T-helper 1 cell treated with Interleukin-12 subunit alpha and Interleukin-12 subunit beta and Interleukin-4 antibody, amounts not matched to agents 30 μg/mL and 1 μg/mL, for 36 hours (primary cell): ENCODE data around the gene STEAP1B.

Experiments used
- H3K27ac Mint-ChIP-seq: one replicate; pipeline ENCODE4 v1.8.0; 2021; ENCODE audit warnings: mild to moderate bottlenecking, mixed read lengths
- H3K27me3 Mint-ChIP-seq: one replicate; pipeline ENCODE4 v1.8.0; 2021; ENCODE audit warnings: low read depth, mixed read lengths
- H3K36me3 Mint-ChIP-seq: one replicate; pipeline ENCODE4 v1.8.0; 2021; ENCODE audit warnings: low read depth, mixed read lengths
- H3K4me1 Mint-ChIP-seq: one replicate; pipeline ENCODE4 v1.8.0; 2021; ENCODE audit warnings: low read depth, mixed read lengths
- H3K4me3 Mint-ChIP-seq: one replicate; pipeline ENCODE4 v1.8.0; 2021; ENCODE audit warnings: mild to moderate bottlenecking, moderate library complexity, mixed read lengths
- H3K9me3 Mint-ChIP-seq: one replicate; pipeline ENCODE4 v1.8.0; 2021; ENCODE audit warnings: mixed read lengths

STEAP1B gene

GRCh38 chr7:22375359-22376048 is 124.5 kb downstream of the STEAP1B start:
- Mint-ChIP-seq H3K27me3 (peaks cover 6% of the 10 kb centered on the region), H3K4me3 (no peak overlapping the region), H3K27ac (no peak overlapping the region), H3K4me1 (no peaks in the 10 kb centered on the region), H3K36me3 (no peaks in the 10 kb centered on the region), H3K9me3 (no peaks in the 10 kb centered on the region)

- H3K27ac Mint-ChIP-seq: no peak overlapping the region
- no peaks in the 10 kb centered on the region for H3K4me1 Mint-ChIP-seq
- H3K36me3 Mint-ChIP-seq: no peaks in the 10 kb centered on the region
- no peak overlapping the region for H3K4me3 Mint-ChIP-seq
- no peaks in the 10 kb centered on the region for H3K9me3 Mint-ChIP-seq
- peaks cover under 1% of the 10 kb centered on the region for H3K27me3 Mint-ChIP-seq
Observed at GRCh38 chr7:22373911-22374310, 126.1 kb downstream of the STEAP1B start.

- H3K9me3 Mint-ChIP-seq: no peaks in the 10 kb centered on the region
- no peak overlapping the region for H3K4me3 Mint-ChIP-seq
- no peak overlapping the region for H3K27ac Mint-ChIP-seq
- H3K4me1 Mint-ChIP-seq: no peaks in the 10 kb centered on the region
- peaks cover 3% of the 10 kb centered on the region for H3K27me3 Mint-ChIP-seq
- H3K36me3 Mint-ChIP-seq: no peaks in the 10 kb centered on the region
Observed at GRCh38 chr7:22373388-22373787, 126.6 kb downstream of the STEAP1B start.

GRCh38 chr7:22372863-22373262 is 127.1 kb downstream of the STEAP1B start:
- Mint-ChIP-seq H3K9me3 (no peaks in the 10 kb centered on the region), H3K4me3 (no peak overlapping the region), H3K27ac (no peak overlapping the region), H3K4me1 (no peaks in the 10 kb centered on the region), H3K36me3 (no peaks in the 10 kb centered on the region), H3K27me3 (peaks cover 3% of the 10 kb centered on the region)

- Mint-ChIP-seq H3K9me3 (no peaks in the 10 kb centered on the region), H3K4me1 (no peaks in the 10 kb centered on the region), H3K27me3 (peaks cover 8% of the 10 kb centered on the region), H3K4me3 (no peak overlapping the region), H3K27ac (no peak overlapping the region), H3K36me3 (no peaks in the 10 kb centered on the region)
Observed at GRCh38 chr7:22371878-22372277, 128.1 kb downstream of the STEAP1B start.
